Measurements from ENCODE around the gene MIDN. TPM values are rescaled to one million over a fixed set of nuclear protein-coding genes. Genes with fewer than 3 reads are reported as not detected.
A peak's percentile ranks its signal among the peaks of the same experiment; 100 is the strongest.

MIDN gene
- total RNA-seq, 1 donor from 2014 or later, result 60.5 TPM

GRCh38 chr19:1278713-1279660 lies 30.6 kb downstream of the MIDN start:
- H3K27ac ChIP-seq (replicated peaks), result no peak overlapping the region
- no peaks in the 10 kb centered on the region for H3K9me3 ChIP-seq (replicated peaks)
- peaks cover 14% of the 10 kb centered on the region for H3K27me3 ChIP-seq (ENCODE audit: low read depth)
- TF ChIP-seq CTCF (IDR thresholded peaks at IDR 0.05; ENCODE audit: borderline replicate concordance), result no peak
- no peak for DNase-seq
- peaks cover 35% of the 10 kb centered on the region for H3K4me1 ChIP-seq
- intact Hi-C loops (cut with micrococcal nuclease), result no loop called here
- H3K36me3 ChIP-seq, result peaks cover 20% of the 10 kb centered on the region
- H3K4me3 ChIP-seq, result no peak overlapping the region

- Histone ChIP-seq H3K27me3 (ENCODE audit: low read depth) (peaks cover 23% of the 10 kb centered on the region), H3K36me3 (peaks cover 12% of the 10 kb centered on the region), H3K9me3 (replicated peaks) (no peaks in the 10 kb centered on the region), H3K4me1 (peaks cover 27% of the 10 kb centered on the region), H3K27ac (replicated peaks) (no peak overlapping the region), H3K4me3 (no peak overlapping the region)
- DNase-seq, result peak; percentile 81
- TF ChIP-seq CTCF (IDR thresholded peaks at IDR 0.05; ENCODE audit: borderline replicate concordance), result peak; percentile 98
- intact Hi-C loops (cut with micrococcal nuclease), result no loop called here
These were observed 31.5 kb downstream of the MIDN start for GRCh38 chr19:1279782-1280341.

GRCh38 chr19:1280636-1281568 lies 32.5 kb downstream of the MIDN start:
- Histone ChIP-seq H3K9me3 (replicated peaks) (no peaks in the 10 kb centered on the region), H3K27ac (replicated peaks) (no peak overlapping the region), H3K4me3 (no peak overlapping the region), H3K4me1 (peaks cover 21% of the 10 kb centered on the region), H3K27me3 (ENCODE audit: low read depth) (peaks cover 30% of the 10 kb centered on the region), H3K36me3 (peaks cover 9% of the 10 kb centered on the region)
- intact Hi-C loops (cut with micrococcal nuclease), result no loop called here
- no peak for TF ChIP-seq CTCF (IDR thresholded peaks at IDR 0.05; ENCODE audit: borderline replicate concordance)
- no peak for DNase-seq

- Histone ChIP-seq H3K36me3 (peaks cover 9% of the 10 kb centered on the region), H3K9me3 (replicated peaks) (no peaks in the 10 kb centered on the region), H3K27ac (replicated peaks) (no peak overlapping the region), H3K27me3 (ENCODE audit: low read depth) (peaks cover 37% of the 10 kb centered on the region), H3K4me3 (no peak overlapping the region), H3K4me1 (peaks cover 17% of the 10 kb centered on the region)
- DNase-seq, result no peak
- intact Hi-C loops (cut with micrococcal nuclease), result no loop called here
- no peak for TF ChIP-seq CTCF (IDR thresholded peaks at IDR 0.05; ENCODE audit: borderline replicate concordance)
These were observed 33.3 kb downstream of the MIDN start for GRCh38 chr19:1281569-1282287.
